ENCODE results near the gene VAMP5. TPM values are rescaled to one million over a fixed set of nuclear protein-coding genes. Genes with fewer than 3 reads are reported as not detected.

Gene VAMP5
- total and polyA plus RNA-seq, 10 of the 15 experiments (the other 5 are each of a cell fraction or from before 2014, with no cell fraction given) = 3.8 to 52.7 (median 24.1) TPM

- no peak for TF ChIP-seq NFYB (IDR thresholded peaks at IDR 0.05; ENCODE audit: insufficient read depth, low read depth, low read length)
- no peak for TF ChIP-seq ZNF384 (IDR thresholded peaks at IDR 0.05; ENCODE audit: borderline replicate concordance, low read depth, low read length)
- peak; percentile 72; the same call in 1 of the 2 replicates for TF ChIP-seq SMAD5 (IDR thresholded peaks at IDR 0.05; ENCODE audit: low read depth)
- TF ChIP-seq YY1 (IDR thresholded peaks at IDR 0.05; ENCODE audit: low read depth, low read length) = peak; percentile 65
- peak; percentile 61 for TF ChIP-seq ZZZ3 (IDR thresholded peaks at IDR 0.05; ENCODE audit: control insufficient read depth, insufficient read length, low read depth)
- peak; percentile 64; the same call in 1 of the 2 replicates for TF ChIP-seq MAX (IDR thresholded peaks at IDR 0.05; ENCODE audit: low read depth, low read length)
- no peak; the same call in 1 of the 2 replicates for TF ChIP-seq DPF2 (IDR thresholded peaks at IDR 0.05)
- no peak for TF ChIP-seq CTCF (IDR thresholded peaks at IDR 0.05 in 2 of 3, conservative IDR thresholded peaks at IDR 0.05 in 1 of 3; ENCODE audit: control insufficient read depth in 2 of 3, extremely low read depth in 1 of 3, insufficient read depth in 1 of 3, low read depth in 3 of 3, low read length in 3 of 3)
- TF ChIP-seq RELA (IDR thresholded peaks at IDR 0.05; ENCODE audit: borderline replicate concordance, partially characterized antibody) = peak; percentile 21
- peak; percentile 31; the same call in 1 of the 2 replicates for TF ChIP-seq MXI1 (IDR thresholded peaks at IDR 0.05; ENCODE audit: low read depth, low read length)
- peak; percentile 27; the same call in 1 of the 2 replicates for TF ChIP-seq ZBED1 (IDR thresholded peaks at IDR 0.05; ENCODE audit: borderline replicate concordance)
- TF ChIP-seq, protein P1, sequence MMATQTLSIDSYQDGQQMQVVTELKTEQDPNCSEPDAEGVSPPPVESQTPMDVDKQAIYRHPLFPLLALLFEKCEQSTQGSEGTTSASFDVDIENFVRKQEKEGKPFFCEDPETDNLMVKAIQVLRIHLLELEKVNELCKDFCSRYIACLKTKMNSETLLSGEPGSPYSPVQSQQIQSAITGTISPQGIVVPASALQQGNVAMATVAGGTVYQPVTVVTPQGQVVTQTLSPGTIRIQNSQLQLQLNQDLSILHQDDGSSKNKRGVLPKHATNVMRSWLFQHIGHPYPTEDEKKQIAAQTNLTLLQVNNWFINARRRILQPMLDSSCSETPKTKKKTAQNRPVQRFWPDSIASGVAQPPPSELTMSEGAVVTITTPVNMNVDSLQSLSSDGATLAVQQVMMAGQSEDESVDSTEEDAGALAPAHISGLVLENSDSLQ (IDR thresholded peaks at IDR 0.05) = no peak; the same call in 1 of the 2 replicates
- TF ChIP-seq, protein P2, sequence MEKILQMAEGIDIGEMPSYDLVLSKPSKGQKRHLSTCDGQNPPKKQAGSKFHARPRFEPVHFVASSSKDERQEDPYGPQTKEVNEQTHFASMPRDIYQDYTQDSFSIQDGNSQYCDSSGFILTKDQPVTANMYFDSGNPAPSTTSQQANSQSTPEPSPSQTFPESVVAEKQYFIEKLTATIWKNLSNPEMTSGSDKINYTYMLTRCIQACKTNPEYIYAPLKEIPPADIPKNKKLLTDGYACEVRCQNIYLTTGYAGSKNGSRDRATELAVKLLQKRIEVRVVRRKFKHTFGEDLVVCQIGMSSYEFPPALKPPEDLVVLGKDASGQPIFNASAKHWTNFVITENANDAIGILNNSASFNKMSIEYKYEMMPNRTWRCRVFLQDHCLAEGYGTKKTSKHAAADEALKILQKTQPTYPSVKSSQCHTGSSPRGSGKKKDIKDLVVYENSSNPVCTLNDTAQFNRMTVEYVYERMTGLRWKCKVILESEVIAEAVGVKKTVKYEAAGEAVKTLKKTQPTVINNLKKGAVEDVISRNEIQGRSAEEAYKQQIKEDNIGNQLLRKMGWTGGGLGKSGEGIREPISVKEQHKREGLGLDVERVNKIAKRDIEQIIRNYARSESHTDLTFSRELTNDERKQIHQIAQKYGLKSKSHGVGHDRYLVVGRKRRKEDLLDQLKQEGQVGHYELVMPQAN (conservative IDR thresholded peaks at IDR 0.05) = peak; percentile 85
- peak; percentile 90 for TF ChIP-seq RELB (IDR thresholded peaks at IDR 0.05; ENCODE audit: low read depth)
- peak; percentile 38; the same call in 1 of the 2 replicates for TF ChIP-seq KAT2A (conservative IDR thresholded peaks at IDR 0.05; ENCODE audit: control insufficient read depth, low read depth, low read length)
- TF ChIP-seq POLR2AphosphoS2 (IDR thresholded peaks at IDR 0.05; ENCODE audit: low read depth, low read length) = peak; percentile 81
- no peak for TF ChIP-seq YBX1 (IDR thresholded peaks at IDR 0.05)
- TF ChIP-seq LARP7 (IDR thresholded peaks at IDR 0.05) = peak; percentile 93
- peak; percentile 71; the same call in 1 of the 2 replicates for TF ChIP-seq TAF1 (IDR thresholded peaks at IDR 0.05; ENCODE audit: borderline replicate concordance, low read depth, low read length)
- peak; percentile 28 for TF ChIP-seq SMAD1 (IDR thresholded peaks at IDR 0.05; ENCODE audit: low read depth, partially characterized antibody)
- TF ChIP-seq BACH1 (IDR thresholded peaks at IDR 0.05; ENCODE audit: borderline replicate concordance) = peak; percentile 44; the same call in 1 of the 2 replicates
These were observed 27.7 kb downstream of the VAMP5 start, which contains the start of gene C2orf68 (continued) for GRCh38 chr2:85611705-85612587.

All from GM12878 (cell line).